ENCODE results near the gene PGBD5.

Gene PGBD5

DNA sequence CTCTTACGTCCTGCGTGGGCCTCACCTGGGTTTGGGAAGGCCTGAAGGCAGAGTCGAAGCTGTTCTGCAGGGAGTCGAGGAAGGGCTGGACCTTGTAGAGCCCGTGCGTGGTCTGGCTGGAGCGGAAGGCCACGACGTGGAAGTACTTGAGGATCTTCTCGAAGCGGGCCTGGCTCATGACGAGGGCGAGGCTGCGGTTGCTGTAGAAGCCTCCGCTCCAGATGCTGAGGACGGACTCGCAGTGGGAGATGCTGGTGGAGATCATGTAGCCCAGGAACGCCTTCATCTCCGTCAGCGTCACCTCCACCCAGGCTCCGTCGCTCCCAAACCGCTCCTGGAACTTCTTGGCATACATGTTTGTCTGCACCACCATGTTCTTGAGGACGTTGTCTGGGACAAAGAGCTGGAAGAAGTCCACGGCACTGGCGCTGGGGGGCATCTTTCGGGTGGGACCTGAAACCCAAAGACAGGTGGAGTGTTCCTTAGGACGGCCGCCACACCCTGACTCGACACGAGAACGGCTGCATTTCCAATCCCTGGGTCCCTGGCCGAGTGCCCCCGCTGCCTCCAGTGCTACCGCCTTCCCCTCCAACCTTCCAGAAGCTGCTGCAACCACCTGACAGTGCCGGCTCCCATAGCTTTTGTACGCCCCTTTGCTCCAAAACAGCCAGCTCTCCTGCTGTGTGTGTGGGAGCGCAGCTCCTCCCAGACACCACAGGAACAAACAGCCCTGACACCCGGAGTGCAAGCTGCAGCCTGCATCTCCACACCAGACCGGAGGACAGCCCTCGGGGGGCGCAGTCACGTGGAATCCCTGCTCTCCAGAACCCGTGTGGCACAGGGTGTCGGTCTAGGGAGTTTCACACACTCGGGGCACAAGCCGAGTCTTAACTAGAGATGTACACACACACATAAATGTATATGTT is 69.0 kb downstream of the PGBD5 start:
- H3K4me3 ChIP-seq (ENCODE audit: low read depth, low read length): no peak overlapping the region
- in situ Hi-C loops (cut with HindIII; ENCODE audit: low sequenced_read_pairs): no loop called here
- no peak for DNase-seq (ENCODE audit: low read depth, low spot score)
- no peak for TF ChIP-seq CTCF (IDR thresholded peaks at IDR 0.05; ENCODE audit: low read depth, low read length)

GRCh38 chr1:230356190-230356589 is 69.9 kb downstream of the PGBD5 start:
- DNase-seq (ENCODE audit: low read depth, low spot score): no peak
- in situ Hi-C loops (cut with HindIII; ENCODE audit: low sequenced_read_pairs): no loop called here
- H3K4me3 ChIP-seq (ENCODE audit: low read depth, low read length): no peak overlapping the region
- no peak for TF ChIP-seq CTCF (IDR thresholded peaks at IDR 0.05; ENCODE audit: low read depth, low read length)

- no peak for TF ChIP-seq CTCF (IDR thresholded peaks at IDR 0.05; ENCODE audit: low read depth, low read length)
- in situ Hi-C loops (cut with HindIII; ENCODE audit: low sequenced_read_pairs): no loop called here
- no peak overlapping the region for H3K4me3 ChIP-seq (ENCODE audit: low read depth, low read length)
- no peak for DNase-seq (ENCODE audit: low read depth, low spot score)
Observed at GRCh38 chr1:230355594-230355993, 70.5 kb downstream of the PGBD5 start.

GRCh38 chr1:230355128-230355527 is 71.0 kb downstream of the PGBD5 start:
- in situ Hi-C loops (cut with HindIII; ENCODE audit: low sequenced_read_pairs): no loop called here
- TF ChIP-seq CTCF (IDR thresholded peaks at IDR 0.05; ENCODE audit: low read depth, low read length): no peak
- H3K4me3 ChIP-seq (ENCODE audit: low read depth, low read length): no peak overlapping the region
- no peak for DNase-seq (ENCODE audit: low read depth, low spot score)

DNA sequence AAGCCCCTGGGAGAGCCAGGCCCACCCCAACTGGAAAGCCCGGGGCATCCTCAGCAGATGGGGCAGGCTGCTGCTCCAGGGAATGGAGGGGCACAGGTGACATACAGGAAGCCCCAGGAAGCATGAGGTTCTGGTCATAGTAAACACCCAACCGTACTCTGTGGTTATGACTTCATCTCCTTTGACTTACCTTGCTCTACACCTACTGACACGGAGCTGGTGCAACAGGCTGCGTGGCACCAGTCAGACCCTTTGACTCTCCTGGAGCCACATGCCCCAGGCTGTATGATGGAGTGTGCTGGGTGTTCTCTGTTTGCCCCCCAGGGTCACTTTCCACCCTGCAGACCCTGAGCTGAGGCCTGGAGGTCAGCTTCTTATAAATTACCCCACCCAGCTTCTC is 72.1 kb downstream of the PGBD5 start:
- H3K4me3 ChIP-seq (ENCODE audit: low read depth, low read length): no peak overlapping the region
- TF ChIP-seq CTCF (IDR thresholded peaks at IDR 0.05; ENCODE audit: low read depth, low read length): no peak
- in situ Hi-C loops (cut with HindIII; ENCODE audit: low sequenced_read_pairs): no loop called here
- no peak for DNase-seq (ENCODE audit: low read depth, low spot score)

GRCh38 chr1:230352537-230352936 is 73.6 kb downstream of the PGBD5 start:
- no peak for DNase-seq (ENCODE audit: low read depth, low spot score)
- in situ Hi-C loops (cut with HindIII; ENCODE audit: low sequenced_read_pairs): no loop called here

More at GRCh38 chr1:230352537-230352936, 73.6 kb downstream of the PGBD5 start:
- TF ChIP-seq CTCF (IDR thresholded peaks at IDR 0.05; ENCODE audit: low read depth, low read length): no peak
- no peak overlapping the region for H3K4me3 ChIP-seq (ENCODE audit: low read depth, low read length)

All from astrocyte of the spinal cord (primary cell).